Thyroid gland (tissue), 4 donors: ENCODE results near the gene ASB8.

Experiments
- CTCF ChIP-seq, 6 experiments: fragments of 200-600 bp in 3 of 6; fragments of 450-650 bp in 3 of 6; sonication (generic) in 3 of 6; IDR thresholded peaks; one replicate each; pipeline ENCODE4 v1.5.1; 2016 to 2019; ENCODE audit warnings: antibody characterized with exemption in 6 of 6, mild to moderate bottlenecking in 2 of 6, inconsistent platforms in 1 of 6, moderate library complexity in 1 of 6
- POLR2A ChIP-seq, 2 donors: fragments of 450-650 bp; IDR thresholded peaks; one replicate each; pipeline ENCODE4 v1.6.1; 2017; ENCODE audit warnings: antibody characterized with exemption in 2 of 2, mild to moderate bottlenecking in 2 of 2, moderate library complexity in 1 of 2

- TF ChIP-seq POLR2A (IDR thresholded peaks at IDR 0.05) (peak in 1 of 2 donors; percentile 60), CTCF (IDR thresholded peaks at IDR 0.05) (no peak)
Observed at GRCh38 chr12:48119078-48119833, 38.1 kb downstream of the ASB8 start, which contains the start of gene PFKM.
